Measurements from ENCODE around the gene LAMTOR4.

Gene LAMTOR4

GRCh38 chr7:100152937-100153666, 4.4 kb downstream of the LAMTOR4 start:
- Histone ChIP-seq H3K9me3 (ENCODE audit: control insufficient read depth in 5 of 5, low read length in 5 of 5) (no peaks in the 10 kb centered on the region), H3K4me1 (ENCODE audit: control insufficient read depth in 5 of 5, insufficient read depth in 5 of 5, low read length in 5 of 5) (peaks cover 5 to 60% (median 45%) of the 10 kb centered on the region in 5 donors), H3K9ac (ENCODE audit: low read length in 5 of 5) (no peak overlapping the region), H3K4me3 (ENCODE audit: low read depth in 1 of 5, low read length in 5 of 5) (no peak overlapping the region), H3K36me3 (ENCODE audit: control insufficient read depth in 5 of 5, insufficient read depth in 5 of 5, low read length in 5 of 5) (peaks cover 0 to 41% (median 36%) of the 10 kb centered on the region in 5 donors), H3K27me3 (ENCODE audit: control insufficient read depth in 5 of 5, insufficient read depth in 4 of 5, low read length in 5 of 5) (no peaks in the 10 kb centered on the region), H3K27ac (ENCODE audit: low read depth, low read length) (no peak overlapping the region)

GRCh38 chr7:100153708-100154535, 5.2 kb downstream of the LAMTOR4 start:
- peaks cover 5 to 58% (median 40%) of the 10 kb centered on the region in 5 donors for H3K4me1 ChIP-seq (ENCODE audit: control insufficient read depth in 5 of 5, insufficient read depth in 5 of 5, low read length in 5 of 5)

GRCh38 chr7:100154651-100155491, 6.2 kb downstream of the LAMTOR4 start:
- Histone ChIP-seq H3K27me3 (ENCODE audit: control insufficient read depth in 5 of 5, insufficient read depth in 4 of 5, low read length in 5 of 5) (no peaks in the 10 kb centered on the region), H3K9me3 (ENCODE audit: control insufficient read depth in 5 of 5, low read length in 5 of 5) (no peaks in the 10 kb centered on the region), H3K27ac (ENCODE audit: low read depth, low read length) (no peak overlapping the region), H3K9ac (ENCODE audit: low read length in 5 of 5) (peak overlapping the region in 1 of 5 donors; percentile 56), H3K4me3 (ENCODE audit: low read depth in 1 of 5, low read length in 5 of 5) (no peak overlapping the region), H3K36me3 (ENCODE audit: control insufficient read depth in 5 of 5, insufficient read depth in 5 of 5, low read length in 5 of 5) (peaks cover 0 to 41% (median 36%) of the 10 kb centered on the region in 5 donors), H3K4me1 (ENCODE audit: control insufficient read depth in 5 of 5, insufficient read depth in 5 of 5, low read length in 5 of 5) (peaks cover 3 to 52% (median 33%) of the 10 kb centered on the region in 5 donors)

More at GRCh38 chr7:100153708-100154535, 5.2 kb downstream of the LAMTOR4 start:
- no peak overlapping the region for H3K4me3 ChIP-seq (ENCODE audit: low read depth in 1 of 5, low read length in 5 of 5)
- H3K36me3 ChIP-seq (ENCODE audit: control insufficient read depth in 5 of 5, insufficient read depth in 5 of 5, low read length in 5 of 5): peaks cover 0 to 41% (median 36%) of the 10 kb centered on the region in 5 donors
- no peaks in the 10 kb centered on the region for H3K9me3 ChIP-seq (ENCODE audit: control insufficient read depth in 5 of 5, low read length in 5 of 5)
- H3K9ac ChIP-seq (ENCODE audit: low read length in 5 of 5): no peak overlapping the region
- H3K27me3 ChIP-seq (ENCODE audit: control insufficient read depth in 5 of 5, insufficient read depth in 4 of 5, low read length in 5 of 5): no peaks in the 10 kb centered on the region
- H3K27ac ChIP-seq (ENCODE audit: low read depth, low read length): no peak overlapping the region

- no peak overlapping the region for H3K9ac ChIP-seq (ENCODE audit: low read length in 5 of 5)
- H3K27me3 ChIP-seq (ENCODE audit: control insufficient read depth in 5 of 5, insufficient read depth in 4 of 5, low read length in 5 of 5): no peaks in the 10 kb centered on the region
- peaks cover 3 to 48% (median 31%) of the 10 kb centered on the region in 5 donors for H3K4me1 ChIP-seq (ENCODE audit: control insufficient read depth in 5 of 5, insufficient read depth in 5 of 5, low read length in 5 of 5)
- no peaks in the 10 kb centered on the region for H3K9me3 ChIP-seq (ENCODE audit: control insufficient read depth in 5 of 5, low read length in 5 of 5)
- no peak overlapping the region for H3K4me3 ChIP-seq (ENCODE audit: low read depth in 1 of 5, low read length in 5 of 5)
- peaks cover 0 to 41% (median 36%) of the 10 kb centered on the region in 5 donors for H3K36me3 ChIP-seq (ENCODE audit: control insufficient read depth in 5 of 5, insufficient read depth in 5 of 5, low read length in 5 of 5)
- H3K27ac ChIP-seq (ENCODE audit: low read depth, low read length): no peak overlapping the region
Measured at GRCh38 chr7:100155553-100156317, 7.0 kb downstream of the LAMTOR4 start.

- H3K9ac ChIP-seq (ENCODE audit: low read length in 5 of 5): peak overlapping the region in 2 of 5 donors; percentile 25 to 87
- no peaks in the 10 kb centered on the region for H3K9me3 ChIP-seq (ENCODE audit: control insufficient read depth in 5 of 5, low read length in 5 of 5)
- no peak overlapping the region for H3K4me3 ChIP-seq (ENCODE audit: low read depth in 1 of 5, low read length in 5 of 5)
- peaks cover 3 to 48% (median 31%) of the 10 kb centered on the region in 5 donors for H3K4me1 ChIP-seq (ENCODE audit: control insufficient read depth in 5 of 5, insufficient read depth in 5 of 5, low read length in 5 of 5)
- no peak overlapping the region for H3K27ac ChIP-seq (ENCODE audit: low read depth, low read length)
- H3K27me3 ChIP-seq (ENCODE audit: control insufficient read depth in 5 of 5, insufficient read depth in 4 of 5, low read length in 5 of 5): no peaks in the 10 kb centered on the region
- peaks cover 0 to 41% (median 36%) of the 10 kb centered on the region in 5 donors for H3K36me3 ChIP-seq (ENCODE audit: control insufficient read depth in 5 of 5, insufficient read depth in 5 of 5, low read length in 5 of 5)
Measured at GRCh38 chr7:100156331-100157068, 7.8 kb downstream of the LAMTOR4 start.

GRCh38 chr7:100157069-100157333, 8.3 kb downstream of the LAMTOR4 start:
- H3K27ac ChIP-seq (ENCODE audit: low read depth, low read length): no peak overlapping the region
- peaks cover 3 to 46% (median 31%) of the 10 kb centered on the region in 5 donors for H3K4me1 ChIP-seq (ENCODE audit: control insufficient read depth in 5 of 5, insufficient read depth in 5 of 5, low read length in 5 of 5)
- H3K4me3 ChIP-seq (ENCODE audit: low read depth in 1 of 5, low read length in 5 of 5): no peak overlapping the region
- no peaks in the 10 kb centered on the region for H3K27me3 ChIP-seq (ENCODE audit: control insufficient read depth in 5 of 5, insufficient read depth in 4 of 5, low read length in 5 of 5)
- H3K9me3 ChIP-seq (ENCODE audit: control insufficient read depth in 5 of 5, low read length in 5 of 5): no peaks in the 10 kb centered on the region
- peaks cover 0 to 41% (median 36%) of the 10 kb centered on the region in 5 donors for H3K36me3 ChIP-seq (ENCODE audit: control insufficient read depth in 5 of 5, insufficient read depth in 5 of 5, low read length in 5 of 5)
- peak overlapping the region in 3 of 5 donors; percentile 74 to 87 (median 77) for H3K9ac ChIP-seq (ENCODE audit: low read length in 5 of 5)

GRCh38 chr7:100157334-100158228, 8.9 kb downstream of the LAMTOR4 start:
- H3K9ac ChIP-seq (ENCODE audit: low read length in 5 of 5): peak overlapping the region; percentile 63 to 91 (median 77)
- H3K27me3 ChIP-seq (ENCODE audit: control insufficient read depth in 5 of 5, insufficient read depth in 4 of 5, low read length in 5 of 5): no peaks in the 10 kb centered on the region
- H3K36me3 ChIP-seq (ENCODE audit: control insufficient read depth in 5 of 5, insufficient read depth in 5 of 5, low read length in 5 of 5): peaks cover 0 to 41% (median 36%) of the 10 kb centered on the region in 5 donors
- H3K4me3 ChIP-seq (ENCODE audit: low read depth in 1 of 5, low read length in 5 of 5): peak overlapping the region; percentile 67 to 85 (median 74)
- no peaks in the 10 kb centered on the region for H3K9me3 ChIP-seq (ENCODE audit: control insufficient read depth in 5 of 5, low read length in 5 of 5)
- peaks cover 3 to 42% (median 31%) of the 10 kb centered on the region in 5 donors for H3K4me1 ChIP-seq (ENCODE audit: control insufficient read depth in 5 of 5, insufficient read depth in 5 of 5, low read length in 5 of 5)
- peak overlapping the region; percentile 72 for H3K27ac ChIP-seq (ENCODE audit: low read depth, low read length)

Data from subcutaneous abdominal adipose tissue (tissue), 5 donors.